ENCODE results near the gene USP26.
"Not testable (repeated sequence)": the region's sequence is repeated elsewhere in the genome, so short reads cannot be mapped to it uniquely, and the experiment has no call there.

Gene USP26

GRCh38 chrX:133045986-133046385, 50.9 kb downstream of the USP26 start:
- no peak overlapping the region for H3K4me3 ChIP-seq (ENCODE audit: low read length)
- DNase-seq (ENCODE audit: low read depth, low spot score) = no peak

- not testable (repeated sequence) for DNase-seq (ENCODE audit: low read depth, low spot score); H3K4me3 ChIP-seq (ENCODE audit: low read length)
Observed at GRCh38 chrX:133044145-133044786, 52.6 kb downstream of the USP26 start.

- no peak for DNase-seq (ENCODE audit: low read depth, low spot score)
- H3K4me3 ChIP-seq (ENCODE audit: low read length) = no peak overlapping the region
Observed at GRCh38 chrX:133042260-133042659, 54.6 kb downstream of the USP26 start.

- no peak for DNase-seq (ENCODE audit: low read depth, low spot score)
- no peak overlapping the region for H3K4me3 ChIP-seq (ENCODE audit: low read length)
Observed at GRCh38 chrX:133033010-133033409, 63.9 kb downstream of the USP26 start.

GRCh38 chrX:133018229-133018628, 78.7 kb downstream of the USP26 start:
- DNase-seq (ENCODE audit: low read depth, low spot score) = no peak
- H3K4me3 ChIP-seq (ENCODE audit: low read length) = no peak overlapping the region

- no peak overlapping the region for H3K4me3 ChIP-seq (ENCODE audit: low read length)
- no peak for DNase-seq (ENCODE audit: low read depth, low spot score)
Observed at GRCh38 chrX:133007458-133007857, 89.5 kb downstream of the USP26 start.

- no peak overlapping the region for H3K4me3 ChIP-seq (ENCODE audit: low read length)
- DNase-seq (ENCODE audit: low read depth, low spot score) = no peak
Observed at GRCh38 chrX:133005616-133006015, 91.3 kb downstream of the USP26 start.

GRCh38 chrX:133005042-133005441, 91.9 kb downstream of the USP26 start:
- no peak for DNase-seq (ENCODE audit: low read depth, low spot score)
- H3K4me3 ChIP-seq (ENCODE audit: low read length) = no peak overlapping the region

- no peak overlapping the region for H3K4me3 ChIP-seq (ENCODE audit: low read length)
- DNase-seq (ENCODE audit: low read depth, low spot score) = no peak
Observed at GRCh38 chrX:132999209-132999608, 97.7 kb downstream of the USP26 start.

- no peak overlapping the region for H3K4me3 ChIP-seq (ENCODE audit: low read length)
- no peak for DNase-seq (ENCODE audit: low read depth, low spot score)
Observed at GRCh38 chrX:132990835-132991234, 106.1 kb downstream of the USP26 start.

GRCh38 chrX:132986556-132986955, 110.4 kb downstream of the USP26 start:
- no peak for DNase-seq (ENCODE audit: low read depth, low spot score)
- no peak overlapping the region for H3K4me3 ChIP-seq (ENCODE audit: low read length)

- DNase-seq (ENCODE audit: low read depth, low spot score) = no peak
- no peak overlapping the region for H3K4me3 ChIP-seq (ENCODE audit: low read length)
Observed at GRCh38 chrX:132984058-132984650, 112.8 kb downstream of the USP26 start.

GRCh38 chrX:132983496-132983895, 113.4 kb downstream of the USP26 start:
- no peak overlapping the region for H3K4me3 ChIP-seq (ENCODE audit: low read length)
- no peak for DNase-seq (ENCODE audit: low read depth, low spot score)

- H3K4me3 ChIP-seq (ENCODE audit: low read length); DNase-seq (ENCODE audit: low read depth, low spot score): not testable (repeated sequence)
Observed at GRCh38 chrX:132980035-132980434, 116.9 kb downstream of the USP26 start.
